T-cell (primary cell): Measurements from ENCODE around the gene HBG2. TPM values are rescaled to one million over a fixed set of nuclear protein-coding genes. Genes with fewer than 3 reads are reported as not detected.
"Not testable (repeated sequence)": the region's sequence is repeated elsewhere in the genome, so short reads cannot be mapped to it uniquely, and the experiment has no call there.

Experiments
- ATAC-seq, 4 experiments: fragments of 200-7000 bp in 3 of 4; fragments of 150-1000 bp in 1 of 4; cut with Tn5 transposase; replicated peaks in 1 of 4; 1 replicate in 3 of 4; 2 replicates in 1 of 4; pipeline ENCODE4 v1.10.0; 2021; ENCODE audit warnings: moderate library complexity in 3 of 4, mild to moderate bottlenecking in 2 of 4, moderate number of reproducible peaks in 1 of 4
- CTCF ChIA-PET, 2 donors: fragments of 300-600 bp; sonication (Branson Sonifier 250); formaldehyde crosslinking; loops; one replicate each; lab custom pipeline; 2022; ENCODE audit warnings: antibody characterized with exemption in 2 of 2; lab: Charles Lee
- POLR2A ChIA-PET, 2 donors: fragments of 300-600 bp; sonication (Branson Sonifier 250); formaldehyde crosslinking; loops; one replicate each; lab custom pipeline; 2022; ENCODE audit warnings: antibody characterized with exemption in 2 of 2; lab: Charles Lee
- DNase-seq, 35 experiments: peaks; one replicate each; pipeline versions ENCODE4 v3.0.0 to v3.0.0-alpha.2; 2013 to 2023
- H3K27ac ChIP-seq: one replicate; pipeline ENCODE4 v1.5.1; 2013; ENCODE audit warnings: low read length
- H3K27me3 ChIP-seq, 2 experiments: replicated peaks in 1 of 2; 1 replicate in 1 of 2; 2 replicates in 1 of 2; pipeline versions ENCODE4 v1.6.1 to v1.7.0; 2013; ENCODE audit warnings: low read length in 1 of 2, mixed read lengths in 1 of 2; ENCODE audit not compliant: control insufficient read depth in 2 of 2, insufficient read depth in 2 of 2; ENCODE audit errors: extremely low read depth in 1 of 2
- H3K36me3 ChIP-seq, 2 donors: 1 replicate in 1 of 2; 2 replicates in 1 of 2; pipeline versions ENCODE4 v1.6.1 to v1.7.0; 2013; ENCODE audit warnings: low read length in 1 of 2; ENCODE audit not compliant: control insufficient read depth in 2 of 2, insufficient read depth in 1 of 2; ENCODE audit errors: extremely low read depth in 1 of 2
- H3K4me1 ChIP-seq, 2 experiments: 1 replicate in 1 of 2; 2 replicates in 1 of 2; pipeline versions ENCODE4 v1.6.1 to v1.7.0; 2013; ENCODE audit warnings: low read length in 2 of 2, mixed read lengths in 1 of 2; ENCODE audit not compliant: insufficient read depth in 2 of 2, control insufficient read depth in 1 of 2; ENCODE audit errors: extremely low read depth in 1 of 2
- H3K4me3 ChIP-seq, 2 donors: 1 replicate in 1 of 2; 2 replicates in 1 of 2; pipeline versions ENCODE4 v1.5.1 to v1.7.0; 2013; ENCODE audit warnings: mild to moderate bottlenecking in 2 of 2, low read length in 1 of 2, moderate library complexity in 1 of 2; ENCODE audit not compliant: control insufficient read depth in 1 of 2; ENCODE audit errors: extremely low read depth in 1 of 2
- H3K9me3 ChIP-seq: 2 replicates; pipeline ENCODE4 v1.7.0; 2013
- H3K27ac Mint-ChIP-seq, 2 donors: one replicate each; pipeline ENCODE4 v1.8.0; 2020 to 2021; ENCODE audit warnings: mild to moderate bottlenecking in 2 of 2, mixed read lengths in 2 of 2
- H3K27me3 Mint-ChIP-seq, 2 donors: one replicate each; pipeline ENCODE4 v1.8.0; 2021 to 2022; ENCODE audit warnings: mixed read lengths in 2 of 2
- H3K36me3 Mint-ChIP-seq: one replicate; pipeline ENCODE4 v1.8.0; 2021; ENCODE audit warnings: mixed read lengths
- H3K4me1 Mint-ChIP-seq, 3 donors: one replicate each; pipeline ENCODE4 v1.8.0; 2020 to 2022; ENCODE audit warnings: mixed read lengths in 3 of 3, mild to moderate bottlenecking in 1 of 3
- H3K4me3 Mint-ChIP-seq, 3 donors: one replicate each; pipeline ENCODE4 v1.8.0; 2020 to 2022; ENCODE audit warnings: mild to moderate bottlenecking in 3 of 3, mixed read lengths in 3 of 3, moderate library complexity in 3 of 3
- H3K9me3 Mint-ChIP-seq, 3 donors: one replicate each; pipeline ENCODE4 v1.8.0; 2020 to 2022; ENCODE audit warnings: mixed read lengths in 3 of 3
- WGBS: methylation state at CpG from one replicate; pipeline ENCODE4 v1.1.5; 2013; ENCODE audit warnings: missing lambda C conversion rate; ENCODE audit not compliant: insufficient coverage; 5-methylcytosine and 5-hydroxymethylcytosine counted together
- total RNA-seq, 35 experiments: library from RNA in 6 of 35; stranded (reverse) in 6 of 35; fragments of 120-200 nt in 1 of 35; gene quantifications; one replicate each; pipeline versions ENCODE4 v1.2.1 to v1.2.4 and lab custom pipeline; 2013 to 2026

HBG2 gene
- total RNA-seq (10 to 100 TPM in 1 of 5 donors, 1 to 10 TPM in 2, not detected in 2; 5.8 to 13.4 (median 8.2) TPM), total RNA-seq (lab: John Stamatoyannopoulos, UW) (0 to 0.09 (median 0) reads per million in 29 experiments)
- total RNA-seq (2013): 29.8 TPM

DNA sequence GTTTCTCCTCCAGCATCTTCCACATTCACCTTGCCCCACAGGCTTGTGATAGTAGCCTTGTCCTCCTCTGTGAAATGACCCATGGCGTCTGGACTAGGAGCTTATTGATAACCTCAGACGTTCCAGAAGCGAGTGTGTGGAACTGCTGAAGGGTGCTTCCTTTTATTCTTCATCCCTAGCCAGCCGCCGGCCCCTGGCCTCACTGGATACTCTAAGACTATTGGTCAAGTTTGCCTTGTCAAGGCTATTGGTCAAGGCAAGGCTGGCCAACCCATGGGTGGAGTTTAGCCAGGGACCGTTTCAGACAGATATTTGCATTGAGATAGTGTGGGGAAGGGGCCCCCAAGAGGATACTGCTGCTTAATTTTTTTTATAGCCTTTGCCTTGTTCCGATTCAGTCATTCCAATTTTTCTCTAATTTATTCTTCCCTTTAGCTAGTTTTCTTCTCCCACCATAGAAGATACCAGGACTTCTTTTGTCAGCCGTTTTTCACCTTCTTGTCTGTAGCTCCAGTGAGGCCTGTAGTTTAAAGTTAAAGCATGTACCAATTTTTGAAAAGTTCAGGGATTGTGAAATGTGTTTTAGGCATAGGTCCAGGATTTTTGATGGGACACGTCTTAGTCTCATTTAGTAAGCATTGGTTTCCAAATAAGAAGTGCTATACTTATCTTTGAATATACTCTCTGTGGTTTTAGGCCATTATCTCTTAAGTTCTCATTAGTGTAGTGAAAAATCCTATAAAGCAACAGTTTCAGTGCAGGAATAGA, at the start of gene HBG2:
HBG2 (minus strand) TSS at position 136 of the 768 bp plus-strand sequence; CDS start at position 83, 53 bp downstream.
- peaks cover 3 to 22% of the 10 kb centered on the region in 2 donors for H3K27me3 Mint-ChIP-seq
- H3K36me3 Mint-ChIP-seq, CTCF ChIA-PET, H3K9me3 ChIP-seq, H3K4me1 ChIP-seq, POLR2A ChIA-PET, H3K36me3 ChIP-seq, H3K4me3 ChIP-seq, ATAC-seq, H3K9me3 Mint-ChIP-seq, H3K4me1 Mint-ChIP-seq, H3K27ac ChIP-seq, DNase-seq, H3K27ac Mint-ChIP-seq, H3K4me3 Mint-ChIP-seq, H3K27me3 ChIP-seq: not testable (repeated sequence)
- no CpG with 5 or more reads among the region's 9 CpGs for WGBS

DNA sequence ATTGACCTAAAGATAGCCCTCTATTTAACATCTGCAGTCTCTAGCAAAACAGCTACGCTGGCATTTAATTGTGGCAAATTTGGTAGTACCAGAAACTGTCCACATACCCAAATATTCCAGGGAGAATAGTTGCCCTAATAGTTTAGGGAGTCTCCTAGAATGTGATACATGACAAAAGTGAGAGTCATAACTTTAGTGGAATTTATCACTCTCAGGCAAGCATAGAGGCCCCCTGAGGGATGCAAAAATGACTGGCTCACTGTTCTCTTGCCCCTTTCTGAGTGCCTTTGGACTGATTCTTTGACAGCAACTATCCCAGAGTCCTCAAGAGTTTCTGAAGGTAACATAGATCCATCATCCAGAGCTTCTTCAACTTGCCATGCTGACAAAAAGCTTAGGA, 49.5 kb upstream of the HBG2 start:
- Mint-ChIP-seq H3K4me1 (no peaks in the 10 kb centered on the region), H3K4me3 (no peak overlapping the region), H3K27ac (no peak overlapping the region), H3K27me3 (peaks cover 2 to 8% of the 10 kb centered on the region in 2 donors), H3K9me3 (peaks cover 0 to 7% (median 0%) of the 10 kb centered on the region in 3 donors), H3K36me3 (no peaks in the 10 kb centered on the region)
- CTCF ChIA-PET: no interaction called here
- Histone ChIP-seq H3K27ac (no peak overlapping the region), H3K9me3 (no peaks in the 10 kb centered on the region), H3K27me3 (no peaks in the 10 kb centered on the region), H3K36me3 (no peaks in the 10 kb centered on the region), H3K4me1 (no peaks in the 10 kb centered on the region), H3K4me3 (no peak overlapping the region)
- POLR2A ChIA-PET: interaction anchor here in 1 of 2 donors (0.6 kb wide), 1 partner anchor 1551 kb away, joined by 3 read pairs; no protein-coding TSS in a partner anchor
- DNase-seq (no peak), ATAC-seq (no peak)
- WGBS: no CpG with 5 or more reads among the region's 1 CpG

DNA sequence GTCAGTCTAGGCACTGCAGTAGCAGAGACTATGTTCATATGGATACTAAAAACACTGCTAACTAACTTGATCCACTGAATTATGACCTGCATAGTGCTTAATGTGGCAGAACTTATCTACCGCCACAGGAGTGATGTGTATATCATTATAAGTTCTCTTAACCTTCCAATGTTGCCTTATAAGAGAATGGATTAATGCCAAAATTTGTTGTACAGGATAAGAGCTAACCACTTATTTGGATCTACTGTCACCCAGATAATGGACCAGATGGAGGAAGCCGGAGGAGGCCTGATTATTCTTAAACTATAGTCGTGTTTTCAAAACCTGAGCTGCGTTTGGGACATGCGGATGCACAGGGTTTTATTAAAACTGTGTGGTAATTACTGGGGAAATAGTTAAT, 49.0 kb upstream of the HBG2 start:
- peaks cover 0 to 7% (median 0%) of the 10 kb centered on the region in 3 donors for H3K9me3 Mint-ChIP-seq
- Histone ChIP-seq H3K27me3 (no peaks in the 10 kb centered on the region), H3K4me3 (no peak overlapping the region), H3K9me3 (no peaks in the 10 kb centered on the region), H3K4me1 (no peaks in the 10 kb centered on the region), H3K27ac (no peak overlapping the region), H3K36me3 (no peaks in the 10 kb centered on the region)
- no peaks in the 10 kb centered on the region for H3K36me3 Mint-ChIP-seq
- no peak overlapping the region for H3K27ac Mint-ChIP-seq
- peaks cover 2 to 8% of the 10 kb centered on the region in 2 donors for H3K27me3 Mint-ChIP-seq
- ChIA-PET POLR2A (interaction anchor here in 1 of 2 donors (0.6 kb wide), 1 partner anchor 1551 kb away, joined by 3 read pairs; no protein-coding TSS in a partner anchor), CTCF (no interaction called here)
- no peak overlapping the region for H3K4me3 Mint-ChIP-seq
- no CpG with 5 or more reads among the region's 5 CpGs for WGBS
- no peak for ATAC-seq
- no peak for DNase-seq
- H3K4me1 Mint-ChIP-seq: no peaks in the 10 kb centered on the region

DNA sequence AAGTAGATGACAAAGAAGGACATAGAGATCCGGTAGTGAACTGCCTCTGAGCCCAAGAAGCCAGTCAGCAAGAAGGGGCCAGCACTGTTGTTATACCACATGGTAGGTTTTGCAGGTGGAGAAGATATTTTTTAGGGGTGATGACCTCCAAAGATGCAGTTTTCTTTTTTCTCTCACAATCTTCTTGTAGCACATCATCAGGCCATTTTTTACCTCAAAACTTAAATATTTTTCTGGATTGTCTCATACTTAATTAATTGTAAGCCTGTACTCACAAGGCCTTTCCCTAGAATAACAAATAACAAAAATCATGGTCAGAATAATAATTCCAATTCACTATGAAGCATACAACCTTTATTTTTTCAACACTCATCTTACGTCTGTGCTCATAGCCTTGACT, 47.3 kb upstream of the HBG2 start, which contains the start of gene OR51B4:
OR51B4 (minus strand) TSS at position 101 of the 400 bp plus-strand sequence; CDS start at position 101, 0 bp downstream.
- H3K27ac ChIP-seq: no peak within 1 kb of the TSS
- POLR2A ChIA-PET: no interaction called here
- H3K27me3 ChIP-seq: no peaks in the 10 kb centered on the region
- no peak within 1 kb of the TSS for H3K4me3 ChIP-seq
- no peaks in the 10 kb centered on the region for H3K9me3 ChIP-seq
- H3K36me3 Mint-ChIP-seq: no peaks in the 10 kb centered on the region
- ATAC-seq (no peak), DNase-seq (no peak)
- no peaks in the 10 kb centered on the region for H3K4me1 ChIP-seq
- 100% methylated on average over 1 of the region's 2 CpGs for WGBS
- H3K9me3 Mint-ChIP-seq: peaks cover 0 to 4% (median 0%) of the 10 kb centered on the region in 3 donors
- H3K27ac Mint-ChIP-seq: no peak within 1 kb of the TSS
- peaks cover 0 to 12% of the 10 kb centered on the region in 2 donors for H3K27me3 Mint-ChIP-seq
- no peaks in the 10 kb centered on the region for H3K36me3 ChIP-seq
- no peak within 1 kb of the TSS for H3K4me3 Mint-ChIP-seq
- H3K4me1 Mint-ChIP-seq: no peaks in the 10 kb centered on the region
- CTCF ChIA-PET: no interaction called here

DNA sequence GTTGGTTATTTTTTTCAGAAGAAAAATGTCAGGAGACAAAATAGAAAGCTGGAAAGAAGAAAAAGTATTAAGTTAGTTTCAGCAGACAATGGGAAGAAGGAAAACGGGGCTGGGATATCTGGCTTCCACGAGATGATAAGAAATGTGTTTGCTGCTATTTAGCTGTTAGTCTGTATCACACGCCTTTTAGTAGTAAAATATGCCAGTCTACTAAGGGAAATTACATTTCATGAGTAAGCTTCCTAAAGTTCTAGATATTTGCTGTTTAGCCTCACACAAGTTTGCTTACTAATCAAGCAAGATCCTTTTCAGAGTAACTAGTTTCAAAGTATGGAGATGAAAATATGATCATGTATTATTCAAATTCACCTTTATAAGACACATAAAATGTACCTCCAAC, 45.7 kb upstream of the HBG2 start:
- POLR2A ChIA-PET: no interaction called here
- Histone ChIP-seq H3K9me3 (no peaks in the 10 kb centered on the region), H3K27ac (no peak overlapping the region), H3K36me3 (no peaks in the 10 kb centered on the region), H3K4me3 (no peak overlapping the region), H3K4me1 (no peaks in the 10 kb centered on the region), H3K27me3 (no peaks in the 10 kb centered on the region)
- 46% methylated on average over 2 of the region's 3 CpGs for WGBS
- H3K9me3 Mint-ChIP-seq: peaks cover 0 to 4% (median 0%) of the 10 kb centered on the region in 3 donors
- H3K36me3 Mint-ChIP-seq: no peaks in the 10 kb centered on the region
- peaks cover 0 to 12% of the 10 kb centered on the region in 2 donors for H3K27me3 Mint-ChIP-seq
- H3K27ac Mint-ChIP-seq: no peak overlapping the region
- CTCF ChIA-PET: no interaction called here
- no peaks in the 10 kb centered on the region for H3K4me1 Mint-ChIP-seq
- no peak for DNase-seq
- no peak for ATAC-seq
- H3K4me3 Mint-ChIP-seq: no peak overlapping the region

DNA sequence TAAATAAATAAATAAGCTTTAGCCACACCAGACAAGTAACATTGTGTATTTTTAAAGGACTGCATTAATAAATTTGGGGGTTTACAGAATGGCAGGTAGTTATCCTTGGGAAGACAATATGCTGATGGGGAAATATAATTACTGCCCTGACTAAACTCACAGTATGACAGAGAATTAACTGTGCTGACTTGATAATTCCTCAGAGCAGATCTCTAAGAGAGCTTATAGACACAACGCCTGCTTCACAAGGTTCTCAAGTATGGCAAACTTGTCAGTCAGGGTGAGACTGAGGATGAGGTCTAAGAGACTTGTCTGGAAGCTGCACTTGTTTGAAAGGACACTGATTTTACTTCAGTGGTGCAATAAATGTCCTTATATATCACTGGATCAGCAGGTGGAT, 43.9 kb upstream of the HBG2 start:
- POLR2A ChIA-PET: no interaction called here
- H3K4me1 ChIP-seq: no peaks in the 10 kb centered on the region
- Mint-ChIP-seq H3K9me3 (peaks cover 0 to 4% (median 0%) of the 10 kb centered on the region in 3 donors), H3K4me3 (no peak overlapping the region), H3K4me1 (no peaks in the 10 kb centered on the region), H3K36me3 (no peaks in the 10 kb centered on the region), H3K27ac (no peak overlapping the region), H3K27me3 (peaks cover 0 to 12% of the 10 kb centered on the region in 2 donors)
- H3K36me3 ChIP-seq: no peaks in the 10 kb centered on the region
- H3K27me3 ChIP-seq: no peaks in the 10 kb centered on the region
- no peak overlapping the region for H3K27ac ChIP-seq
- H3K9me3 ChIP-seq: no peaks in the 10 kb centered on the region
- H3K4me3 ChIP-seq: no peak overlapping the region
- CTCF ChIA-PET: no interaction called here
- no peak for DNase-seq
- WGBS: 100% methylated on average over 1 of the region's 1 CpG
- ATAC-seq: no peak
